ENCODE results near the gene MAPKAP1. TPM values are rescaled to one million over a fixed set of nuclear protein-coding genes. Genes with fewer than 3 reads are reported as not detected.

Gene MAPKAP1
- total RNA-seq, 1 donor from 2014 or later, result 74.6 TPM

DNA sequence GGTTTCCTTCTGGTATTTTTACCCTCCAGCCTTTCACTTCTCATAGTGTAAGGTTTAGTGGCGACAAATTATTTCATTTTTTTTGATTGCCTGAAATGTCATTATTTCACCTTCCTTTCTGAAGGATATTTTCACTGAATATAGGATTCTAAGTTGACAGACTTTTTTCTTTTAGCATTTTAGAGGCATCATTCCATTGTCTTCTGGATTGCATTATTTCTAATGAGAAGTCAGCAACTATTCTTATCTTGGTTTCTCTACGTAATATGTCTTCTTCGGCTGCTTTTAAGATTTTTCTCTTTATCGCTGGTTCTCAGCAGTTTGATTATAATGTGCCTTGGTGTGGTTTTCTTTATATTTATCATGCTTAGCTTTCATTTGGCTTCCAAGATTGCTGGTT is 251.1 kb downstream of the MAPKAP1 start:
- DNase-seq (ENCODE audit: low spot score, unreplicated experiment), result no peak
- Mint-ChIP-seq H3K4me1 (ENCODE audit: low read depth) (peaks cover 4% of the 10 kb centered on the region), H3K27me3 (no peaks in the 10 kb centered on the region), H3K36me3 (ENCODE audit: insufficient read depth) (peaks cover 41% of the 10 kb centered on the region), H3K4me3 (ENCODE audit: low read depth) (no peak overlapping the region), H3K9me3 (ENCODE audit: low read depth) (peaks cover 23% of the 10 kb centered on the region), H3K27ac (no peak overlapping the region)
- TF ChIP-seq, protein P1, sequence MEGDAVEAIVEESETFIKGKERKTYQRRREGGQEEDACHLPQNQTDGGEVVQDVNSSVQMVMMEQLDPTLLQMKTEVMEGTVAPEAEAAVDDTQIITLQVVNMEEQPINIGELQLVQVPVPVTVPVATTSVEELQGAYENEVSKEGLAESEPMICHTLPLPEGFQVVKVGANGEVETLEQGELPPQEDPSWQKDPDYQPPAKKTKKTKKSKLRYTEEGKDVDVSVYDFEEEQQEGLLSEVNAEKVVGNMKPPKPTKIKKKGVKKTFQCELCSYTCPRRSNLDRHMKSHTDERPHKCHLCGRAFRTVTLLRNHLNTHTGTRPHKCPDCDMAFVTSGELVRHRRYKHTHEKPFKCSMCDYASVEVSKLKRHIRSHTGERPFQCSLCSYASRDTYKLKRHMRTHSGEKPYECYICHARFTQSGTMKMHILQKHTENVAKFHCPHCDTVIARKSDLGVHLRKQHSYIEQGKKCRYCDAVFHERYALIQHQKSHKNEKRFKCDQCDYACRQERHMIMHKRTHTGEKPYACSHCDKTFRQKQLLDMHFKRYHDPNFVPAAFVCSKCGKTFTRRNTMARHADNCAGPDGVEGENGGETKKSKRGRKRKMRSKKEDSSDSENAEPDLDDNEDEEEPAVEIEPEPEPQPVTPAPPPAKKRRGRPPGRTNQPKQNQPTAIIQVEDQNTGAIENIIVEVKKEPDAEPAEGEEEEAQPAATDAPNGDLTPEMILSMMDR (IDR thresholded peaks at IDR 0.05; ENCODE audit: unreplicated experiment), result no peak

DNA sequence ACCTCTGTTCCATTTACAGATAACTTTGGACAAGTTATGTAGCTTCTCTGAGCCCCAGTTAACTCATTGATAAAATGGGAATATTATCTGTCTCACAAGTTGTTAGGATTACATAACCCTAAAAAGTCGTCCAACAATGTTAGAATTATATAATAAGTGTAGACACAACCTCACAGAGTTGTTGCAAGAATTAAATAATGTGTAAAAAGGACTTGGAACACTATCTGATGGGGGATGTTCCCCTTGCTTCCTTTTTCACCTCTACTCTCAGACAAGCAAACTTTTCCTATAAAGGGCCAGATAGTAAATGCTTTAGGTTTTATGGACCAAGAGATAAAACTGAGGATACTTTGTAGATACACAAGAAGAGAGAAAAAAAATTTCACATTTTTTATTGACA is 251.9 kb downstream of the MAPKAP1 start:
- Mint-ChIP-seq H3K4me3 (ENCODE audit: low read depth) (no peak overlapping the region), H3K27ac (no peak overlapping the region), H3K36me3 (ENCODE audit: insufficient read depth) (peaks cover 41% of the 10 kb centered on the region), H3K4me1 (ENCODE audit: low read depth) (peaks cover 2% of the 10 kb centered on the region), H3K27me3 (no peaks in the 10 kb centered on the region), H3K9me3 (ENCODE audit: low read depth) (peaks cover 23% of the 10 kb centered on the region)
- TF ChIP-seq, protein P1 (IDR thresholded peaks at IDR 0.05; ENCODE audit: unreplicated experiment), result no peak
- DNase-seq (ENCODE audit: low spot score, unreplicated experiment), result no peak

DNA sequence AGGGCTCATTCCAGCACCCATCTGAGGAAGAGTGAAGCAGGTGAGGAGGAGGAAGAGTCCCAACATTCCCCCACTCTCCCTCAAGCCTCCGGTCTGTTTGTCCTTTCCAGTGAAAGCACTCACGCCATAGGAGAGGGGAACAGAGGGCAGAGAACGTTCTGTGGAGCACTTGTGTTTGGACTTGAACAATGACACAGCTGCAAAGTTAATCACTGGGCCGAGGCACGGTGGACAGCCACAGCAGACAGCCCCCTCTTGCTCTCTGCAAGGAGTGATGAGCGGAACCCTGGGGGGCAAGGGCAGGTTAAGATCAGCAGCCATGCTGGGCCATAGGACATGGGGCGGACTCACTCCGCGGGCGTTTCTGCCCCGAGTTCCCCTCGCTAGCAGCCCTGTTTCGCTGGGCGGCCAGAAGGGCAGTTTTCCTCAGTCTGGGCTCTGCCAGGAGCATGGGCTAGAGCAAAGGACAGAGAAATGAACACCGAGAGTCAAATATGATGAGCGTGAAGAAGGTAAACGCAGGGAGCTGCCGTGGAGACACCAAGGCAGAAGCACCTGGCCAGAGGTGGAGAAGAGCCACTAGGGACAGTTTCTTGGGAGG is 259.7 kb downstream of the MAPKAP1 start:
- no peak for DNase-seq (ENCODE audit: low spot score, unreplicated experiment)
- TF ChIP-seq, protein P1 (IDR thresholded peaks at IDR 0.05; ENCODE audit: unreplicated experiment), result no peak
- Mint-ChIP-seq H3K27ac (no peak overlapping the region), H3K9me3 (ENCODE audit: low read depth) (no peaks in the 10 kb centered on the region), H3K36me3 (ENCODE audit: insufficient read depth) (peaks cover 11% of the 10 kb centered on the region), H3K4me1 (ENCODE audit: low read depth) (peaks cover 18% of the 10 kb centered on the region), H3K4me3 (ENCODE audit: low read depth) (no peak overlapping the region), H3K27me3 (no peaks in the 10 kb centered on the region)

DNA sequence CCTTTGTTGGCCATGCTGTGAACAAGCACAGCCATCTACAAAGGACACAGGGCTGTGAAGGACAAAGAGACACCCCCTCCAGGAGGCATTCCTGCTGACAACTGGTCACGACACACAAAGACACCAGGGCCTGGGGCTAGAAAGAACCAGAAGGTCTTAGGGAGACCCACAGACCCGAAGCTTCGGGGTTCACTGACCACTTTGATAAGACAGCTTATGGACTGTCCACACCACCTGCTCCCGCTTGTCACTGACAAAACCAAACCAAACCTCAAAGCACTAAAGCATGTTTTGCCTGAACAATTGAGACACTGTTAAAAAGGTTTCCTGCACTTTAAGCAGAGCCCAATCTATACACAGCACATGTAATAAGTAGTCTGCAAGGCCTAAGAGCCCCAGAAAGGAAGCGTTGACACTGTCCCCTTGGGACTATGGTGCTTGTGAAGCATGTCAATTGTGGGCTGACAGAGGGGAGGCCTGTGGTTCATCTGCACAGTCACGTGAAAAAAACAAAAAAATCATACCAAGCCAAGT is 260.4 kb downstream of the MAPKAP1 start:
- H3K27ac Mint-ChIP-seq, result no peak overlapping the region
- TF ChIP-seq, protein P1 (IDR thresholded peaks at IDR 0.05; ENCODE audit: unreplicated experiment), result no peak
- H3K27me3 Mint-ChIP-seq, result no peaks in the 10 kb centered on the region
- no peaks in the 10 kb centered on the region for H3K9me3 Mint-ChIP-seq (ENCODE audit: low read depth)
- peaks cover 10% of the 10 kb centered on the region for H3K36me3 Mint-ChIP-seq (ENCODE audit: insufficient read depth)
- DNase-seq (ENCODE audit: low spot score, unreplicated experiment), result no peak
- H3K4me1 Mint-ChIP-seq (ENCODE audit: low read depth), result peaks cover 18% of the 10 kb centered on the region
- no peak overlapping the region for H3K4me3 Mint-ChIP-seq (ENCODE audit: low read depth)

DNA sequence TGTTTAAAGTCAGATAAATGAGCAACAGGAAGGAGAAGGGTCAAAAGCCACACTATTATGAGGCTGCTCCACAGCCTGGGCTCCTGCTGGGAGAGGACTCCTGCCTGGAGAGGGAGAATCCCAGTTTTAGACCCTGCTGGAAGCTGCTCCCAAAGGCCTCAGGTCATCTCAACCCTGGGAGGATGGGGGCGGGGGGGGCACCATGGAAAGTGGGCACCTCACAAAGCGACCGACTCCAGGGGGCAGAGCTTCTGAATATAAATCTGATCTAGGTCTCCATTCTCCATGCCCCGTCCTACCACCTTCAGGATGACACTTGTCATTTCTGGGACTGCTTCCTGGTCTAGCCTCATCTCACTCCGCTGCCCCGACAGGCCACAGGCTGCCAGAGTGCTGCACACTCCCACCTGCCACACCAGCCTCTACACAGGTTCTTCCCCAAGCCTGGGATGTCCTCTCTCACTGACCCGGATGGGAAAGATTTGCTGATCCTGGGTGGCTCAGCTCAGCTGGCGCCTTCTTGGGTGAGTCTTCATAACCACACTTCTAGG is 262.0 kb downstream of the MAPKAP1 start:
- Mint-ChIP-seq H3K4me3 (ENCODE audit: low read depth) (no peak overlapping the region), H3K36me3 (ENCODE audit: insufficient read depth) (peaks cover 6% of the 10 kb centered on the region), H3K27me3 (no peaks in the 10 kb centered on the region), H3K27ac (no peak overlapping the region), H3K4me1 (ENCODE audit: low read depth) (peaks cover 16% of the 10 kb centered on the region), H3K9me3 (ENCODE audit: low read depth) (no peaks in the 10 kb centered on the region)
- no peak for DNase-seq (ENCODE audit: low spot score, unreplicated experiment)
- TF ChIP-seq, protein P1 (IDR thresholded peaks at IDR 0.05; ENCODE audit: unreplicated experiment), result no peak

Measured in progenitor cell of endocrine pancreas (in vitro differentiated cells).